ENCODE measurements around the gene SLIT3. TPM values are rescaled to one million over a fixed set of nuclear protein-coding genes. Genes with fewer than 3 reads are reported as not detected.

The SLIT3 gene
- total RNA-seq, 4 donors from 2014 or later = 6.8 to 23.1 (median 13.3) TPM

GRCh38 chr5:169006842-169007790, 293.8 kb downstream of the SLIT3 start:
- Histone ChIP-seq H3K4me1 (no peaks in the 10 kb centered on the region), H3K4me3 (no peak overlapping the region), H3K9me3 (no peaks in the 10 kb centered on the region), H3K27ac (no peak overlapping the region), H3K27me3 (no peaks in the 10 kb centered on the region), H3K36me3 (no peaks in the 10 kb centered on the region)
- no peak for DNase-seq
- no peak for TF ChIP-seq POLR2A (IDR thresholded peaks at IDR 0.05)
- TF ChIP-seq, protein P1, sequence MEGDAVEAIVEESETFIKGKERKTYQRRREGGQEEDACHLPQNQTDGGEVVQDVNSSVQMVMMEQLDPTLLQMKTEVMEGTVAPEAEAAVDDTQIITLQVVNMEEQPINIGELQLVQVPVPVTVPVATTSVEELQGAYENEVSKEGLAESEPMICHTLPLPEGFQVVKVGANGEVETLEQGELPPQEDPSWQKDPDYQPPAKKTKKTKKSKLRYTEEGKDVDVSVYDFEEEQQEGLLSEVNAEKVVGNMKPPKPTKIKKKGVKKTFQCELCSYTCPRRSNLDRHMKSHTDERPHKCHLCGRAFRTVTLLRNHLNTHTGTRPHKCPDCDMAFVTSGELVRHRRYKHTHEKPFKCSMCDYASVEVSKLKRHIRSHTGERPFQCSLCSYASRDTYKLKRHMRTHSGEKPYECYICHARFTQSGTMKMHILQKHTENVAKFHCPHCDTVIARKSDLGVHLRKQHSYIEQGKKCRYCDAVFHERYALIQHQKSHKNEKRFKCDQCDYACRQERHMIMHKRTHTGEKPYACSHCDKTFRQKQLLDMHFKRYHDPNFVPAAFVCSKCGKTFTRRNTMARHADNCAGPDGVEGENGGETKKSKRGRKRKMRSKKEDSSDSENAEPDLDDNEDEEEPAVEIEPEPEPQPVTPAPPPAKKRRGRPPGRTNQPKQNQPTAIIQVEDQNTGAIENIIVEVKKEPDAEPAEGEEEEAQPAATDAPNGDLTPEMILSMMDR (IDR thresholded peaks at IDR 0.05) = no peak

- Histone ChIP-seq H3K36me3 (no peaks in the 10 kb centered on the region), H3K27ac (no peak overlapping the region), H3K4me3 (no peak overlapping the region), H3K27me3 (no peaks in the 10 kb centered on the region), H3K9me3 (no peaks in the 10 kb centered on the region), H3K4me1 (no peaks in the 10 kb centered on the region)
- no peak for DNase-seq
- TF ChIP-seq, protein P1 (IDR thresholded peaks at IDR 0.05) = no peak
- no peak for TF ChIP-seq POLR2A (IDR thresholded peaks at IDR 0.05)
Measured at GRCh38 chr5:169004551-169004950, 296.4 kb downstream of the SLIT3 start.

GRCh38 chr5:169003721-169004541, 297.0 kb downstream of the SLIT3 start:
- H3K36me3 ChIP-seq = no peaks in the 10 kb centered on the region
- H3K27ac ChIP-seq = no peak overlapping the region
- no peaks in the 10 kb centered on the region for H3K4me1 ChIP-seq
- no peaks in the 10 kb centered on the region for H3K9me3 ChIP-seq
- no peak overlapping the region for H3K4me3 ChIP-seq
- no peak for DNase-seq
- TF ChIP-seq, protein P1 (IDR thresholded peaks at IDR 0.05) = no peak
- TF ChIP-seq POLR2A (IDR thresholded peaks at IDR 0.05) = no peak
- H3K27me3 ChIP-seq = no peaks in the 10 kb centered on the region

DNA sequence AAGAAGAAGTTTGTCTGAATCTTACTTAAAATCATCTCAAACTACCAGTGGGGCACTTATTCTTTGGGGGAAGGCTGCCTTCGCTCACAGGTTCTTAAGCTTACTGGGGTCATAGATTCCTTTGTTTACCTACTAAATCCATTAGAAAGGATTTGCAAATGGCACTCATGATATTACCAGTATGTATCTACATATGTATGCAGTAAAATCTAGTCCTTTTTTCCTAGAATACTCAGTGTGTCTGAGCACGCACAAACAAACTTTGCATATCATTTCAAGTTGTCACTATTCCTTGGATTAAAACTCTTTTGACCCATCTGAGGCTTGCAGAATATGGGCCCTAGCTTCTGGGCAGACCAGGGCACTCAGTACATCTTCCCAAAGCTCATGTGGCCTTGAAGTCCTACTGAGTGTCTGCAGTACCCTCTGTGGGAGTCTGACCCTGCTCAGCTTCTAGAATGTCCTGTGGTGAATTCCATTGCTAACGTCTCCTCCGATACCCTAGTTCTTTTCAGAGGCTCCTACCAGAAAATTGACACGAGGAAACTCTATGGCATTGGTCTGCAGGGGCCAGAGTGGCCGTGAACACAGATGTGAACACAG, 297.9 kb downstream of the SLIT3 start:
- H3K27ac ChIP-seq = no peak overlapping the region
- H3K4me1 ChIP-seq = no peaks in the 10 kb centered on the region
- no peak overlapping the region for H3K4me3 ChIP-seq
- no peak for TF ChIP-seq POLR2A (IDR thresholded peaks at IDR 0.05)
- TF ChIP-seq, protein P1 (IDR thresholded peaks at IDR 0.05) = no peak
- no peaks in the 10 kb centered on the region for H3K36me3 ChIP-seq
- DNase-seq = no peak
- no peaks in the 10 kb centered on the region for H3K27me3 ChIP-seq
- no peaks in the 10 kb centered on the region for H3K9me3 ChIP-seq

DNA sequence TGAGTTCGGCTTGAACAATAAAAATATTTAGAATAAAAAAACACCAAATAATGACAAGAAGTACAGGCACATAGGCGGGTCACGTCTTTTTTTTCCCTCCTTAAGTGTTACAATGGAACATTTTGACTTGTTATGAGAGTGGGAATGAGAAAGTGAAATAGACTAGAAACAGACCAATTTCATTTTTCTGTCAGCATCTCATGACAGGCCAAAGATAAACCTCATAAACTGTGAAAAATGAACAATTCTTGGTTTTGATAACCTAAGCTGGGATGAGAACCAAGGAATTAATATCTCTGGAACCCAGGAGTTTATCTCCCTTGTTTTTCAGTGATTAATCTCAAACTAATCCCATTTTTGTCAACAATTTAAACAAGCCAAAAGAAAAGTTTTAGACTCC, 299.5 kb downstream of the SLIT3 start:
- no peak for TF ChIP-seq POLR2A (IDR thresholded peaks at IDR 0.05)
- TF ChIP-seq, protein P1 (IDR thresholded peaks at IDR 0.05) = no peak

More for the DNA sequence above, 299.5 kb downstream of the SLIT3 start:
- Histone ChIP-seq H3K27me3 (no peaks in the 10 kb centered on the region), H3K36me3 (no peaks in the 10 kb centered on the region), H3K9me3 (no peaks in the 10 kb centered on the region), H3K4me3 (no peak overlapping the region), H3K27ac (no peak overlapping the region), H3K4me1 (no peaks in the 10 kb centered on the region)
- no peak for DNase-seq

All from Peyer's patch (tissue), 4 donors.